T-helper 1 cell treated with Interleukin-12 subunit alpha and Interleukin-12 subunit beta and Interleukin-4 antibody, amounts not matched to agents 30 μg/mL and 1 μg/mL, for 36 hours (primary cell): ENCODE results near the gene CNN1.
"Not testable (repeated sequence)": the region's sequence is repeated elsewhere in the genome, so short reads cannot be mapped to it uniquely, and the experiment has no call there.

Experiments
- H3K27ac Mint-ChIP-seq: one replicate; pipeline ENCODE4 v1.8.0; 2021; ENCODE audit warnings: mild to moderate bottlenecking, mixed read lengths
- H3K27me3 Mint-ChIP-seq: one replicate; pipeline ENCODE4 v1.8.0; 2021; ENCODE audit warnings: low read depth, mixed read lengths
- H3K36me3 Mint-ChIP-seq: one replicate; pipeline ENCODE4 v1.8.0; 2021; ENCODE audit warnings: low read depth, mixed read lengths
- H3K4me1 Mint-ChIP-seq: one replicate; pipeline ENCODE4 v1.8.0; 2021; ENCODE audit warnings: low read depth, mixed read lengths
- H3K4me3 Mint-ChIP-seq: one replicate; pipeline ENCODE4 v1.8.0; 2021; ENCODE audit warnings: mild to moderate bottlenecking, moderate library complexity, mixed read lengths
- H3K9me3 Mint-ChIP-seq: one replicate; pipeline ENCODE4 v1.8.0; 2021; ENCODE audit warnings: mixed read lengths

CNN1 gene

GRCh38 chr19:11570039-11570462 lies 31.4 kb downstream of the CNN1 start:
- no peak overlapping the region for H3K27ac Mint-ChIP-seq
- no peaks in the 10 kb centered on the region for H3K27me3 Mint-ChIP-seq
- no peak overlapping the region for H3K4me3 Mint-ChIP-seq
- H3K36me3 Mint-ChIP-seq: no peaks in the 10 kb centered on the region
- H3K4me1 Mint-ChIP-seq: peaks cover 5% of the 10 kb centered on the region
- no peaks in the 10 kb centered on the region for H3K9me3 Mint-ChIP-seq

DNA sequence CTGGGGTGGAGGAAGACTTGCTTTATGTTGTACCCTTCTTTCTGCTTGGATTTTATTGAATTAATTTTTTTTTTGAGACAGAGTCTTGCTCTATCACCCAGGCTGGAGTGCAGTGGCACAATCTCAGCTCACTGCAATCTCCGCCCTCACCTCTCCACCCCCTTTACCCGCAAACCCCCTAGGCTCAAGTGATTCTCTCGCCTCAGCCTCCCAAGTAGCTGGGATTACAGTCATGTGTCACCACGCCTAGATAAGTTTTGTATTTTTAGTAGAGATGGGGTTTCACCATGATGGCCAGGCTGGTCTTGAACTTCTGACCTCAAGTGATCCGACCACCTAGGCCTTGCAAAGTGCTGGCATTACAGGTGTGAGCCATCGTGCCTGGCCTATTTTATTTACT lies 34.7 kb downstream of the CNN1 start:
- not testable (repeated sequence) for H3K27ac Mint-ChIP-seq, H3K4me1 Mint-ChIP-seq, H3K4me3 Mint-ChIP-seq, H3K9me3 Mint-ChIP-seq, H3K36me3 Mint-ChIP-seq, H3K27me3 Mint-ChIP-seq

DNA sequence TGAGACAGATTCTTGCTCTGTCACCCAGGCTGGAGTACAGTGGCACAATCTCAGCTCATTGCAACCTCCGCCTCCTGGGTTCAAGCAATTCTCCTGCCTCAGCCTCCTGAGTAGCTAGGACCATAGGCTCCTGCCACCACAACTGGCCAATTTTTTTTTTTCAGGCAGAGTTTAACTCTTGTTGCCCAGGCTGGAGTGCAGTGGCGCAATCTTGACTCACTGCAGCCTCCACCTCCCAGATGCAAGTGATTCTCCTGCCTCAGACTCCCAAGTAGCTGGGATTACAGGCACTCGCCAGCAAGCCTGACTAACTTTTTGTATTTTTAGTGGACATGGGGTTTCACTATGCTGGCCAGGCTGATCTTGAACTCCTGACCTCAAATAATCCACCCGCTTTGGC lies 35.1 kb downstream of the CNN1 start:
- H3K27ac Mint-ChIP-seq, H3K4me1 Mint-ChIP-seq: not testable (repeated sequence)

GRCh38 chr19:11574689-11575088 lies 36.0 kb downstream of the CNN1 start:
- Mint-ChIP-seq H3K27ac (no peak overlapping the region), H3K27me3 (no peaks in the 10 kb centered on the region), H3K36me3 (peaks cover 4% of the 10 kb centered on the region), H3K9me3 (no peaks in the 10 kb centered on the region), H3K4me1 (peaks cover 6% of the 10 kb centered on the region), H3K4me3 (no peak overlapping the region)

More for the DNA sequence above, 35.1 kb downstream of the CNN1 start:
- H3K36me3 Mint-ChIP-seq, H3K9me3 Mint-ChIP-seq, H3K4me3 Mint-ChIP-seq, H3K27me3 Mint-ChIP-seq: not testable (repeated sequence)

GRCh38 chr19:11576227-11576626 lies 37.6 kb downstream of the CNN1 start:
- Mint-ChIP-seq H3K4me3 (no peak overlapping the region), H3K27me3 (no peaks in the 10 kb centered on the region), H3K4me1 (peaks cover 11% of the 10 kb centered on the region), H3K27ac (no peak overlapping the region), H3K36me3 (peaks cover 4% of the 10 kb centered on the region), H3K9me3 (no peaks in the 10 kb centered on the region)

- H3K36me3 Mint-ChIP-seq: peaks cover 4% of the 10 kb centered on the region
- no peak within 1 kb of the TSS for H3K27ac Mint-ChIP-seq
- H3K4me1 Mint-ChIP-seq: peaks cover 15% of the 10 kb centered on the region
Observed at GRCh38 chr19:11577451-11578257, 39.0 kb downstream of the CNN1 start, which contains the start of gene ACP5. Gene ACP5 (minus strand): TSS chr19:11577645. CDS start chr19:11577317, 328 bp downstream.

DNA sequence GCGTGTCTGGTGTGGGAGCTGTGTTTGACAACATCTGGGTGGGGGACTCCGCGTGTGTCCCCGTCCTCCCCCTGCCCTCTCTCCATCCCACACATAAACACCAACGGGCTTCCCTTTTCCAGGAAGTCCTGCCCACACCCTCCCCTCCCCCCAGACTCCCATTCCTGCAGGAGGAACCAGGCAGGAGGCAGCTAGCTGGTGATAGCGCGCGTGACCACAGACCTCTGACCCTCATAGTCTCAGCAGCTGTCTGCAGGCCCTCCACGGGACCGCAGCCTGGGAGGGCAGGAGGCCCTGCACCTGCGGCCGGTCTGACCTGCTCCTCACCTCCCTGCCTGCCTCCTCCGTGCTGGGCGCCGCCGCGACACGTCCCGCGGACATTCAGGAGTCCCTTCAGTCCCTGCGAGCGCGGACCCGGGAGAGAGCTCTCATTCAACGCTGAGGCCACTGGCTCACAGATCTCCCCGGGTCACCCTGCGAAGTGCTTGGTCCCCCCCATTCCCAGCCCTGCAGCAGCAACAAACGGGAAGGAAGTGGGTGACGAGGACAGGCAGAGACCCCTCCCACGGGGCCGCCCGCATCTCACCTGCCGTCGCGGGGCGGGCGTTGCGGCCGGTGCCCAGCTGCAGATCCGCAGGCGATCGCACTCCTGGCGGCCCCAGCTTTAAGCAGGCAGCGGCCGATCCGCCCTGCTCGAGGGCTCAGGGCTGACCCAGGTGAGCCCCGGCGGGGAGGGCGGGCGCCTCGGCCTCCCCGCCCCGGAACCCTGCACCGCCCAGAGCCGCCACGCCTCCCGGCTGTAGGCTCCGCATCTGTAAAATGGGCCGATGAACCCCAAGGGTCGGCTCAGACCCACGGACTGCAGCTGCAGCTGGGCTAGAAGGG lies 39.8 kb downstream of the CNN1 start:
- Mint-ChIP-seq H3K4me3 (peak overlapping the region; percentile 81), H3K9me3 (no peaks in the 10 kb centered on the region), H3K4me1 (peaks cover 17% of the 10 kb centered on the region), H3K27ac (no peak overlapping the region), H3K36me3 (peaks cover 4% of the 10 kb centered on the region), H3K27me3 (no peaks in the 10 kb centered on the region)

More at GRCh38 chr19:11577451-11578257, 39.0 kb downstream of the CNN1 start, which contains the start of gene ACP5:
- no peaks in the 10 kb centered on the region for H3K27me3 Mint-ChIP-seq
- no peaks in the 10 kb centered on the region for H3K9me3 Mint-ChIP-seq
- peak within 1 kb of the TSS; percentile 75 for H3K4me3 Mint-ChIP-seq

GRCh38 chr19:11580116-11580515 lies 41.5 kb downstream of the CNN1 start:
- no peak overlapping the region for H3K27ac Mint-ChIP-seq
- H3K4me3 Mint-ChIP-seq: no peak overlapping the region
- H3K9me3 Mint-ChIP-seq: no peaks in the 10 kb centered on the region
- no peaks in the 10 kb centered on the region for H3K27me3 Mint-ChIP-seq
- H3K4me1 Mint-ChIP-seq: peaks cover 17% of the 10 kb centered on the region
- peaks cover 4% of the 10 kb centered on the region for H3K36me3 Mint-ChIP-seq

- H3K4me3 Mint-ChIP-seq: peak overlapping the region; percentile 76
- no peaks in the 10 kb centered on the region for H3K9me3 Mint-ChIP-seq
- peak overlapping the region; percentile 89 for H3K27ac Mint-ChIP-seq
- no peaks in the 10 kb centered on the region for H3K36me3 Mint-ChIP-seq
- no peaks in the 10 kb centered on the region for H3K27me3 Mint-ChIP-seq
- H3K4me1 Mint-ChIP-seq: peaks cover 17% of the 10 kb centered on the region
Observed at GRCh38 chr19:11581740-11582139, 43.1 kb downstream of the CNN1 start.

GRCh38 chr19:11586331-11586730 lies 47.7 kb downstream of the CNN1 start:
- no peak overlapping the region for H3K27ac Mint-ChIP-seq
- no peak overlapping the region for H3K4me3 Mint-ChIP-seq
- peaks cover 3% of the 10 kb centered on the region for H3K27me3 Mint-ChIP-seq
- peaks cover 11% of the 10 kb centered on the region for H3K4me1 Mint-ChIP-seq
- no peaks in the 10 kb centered on the region for H3K36me3 Mint-ChIP-seq
- no peaks in the 10 kb centered on the region for H3K9me3 Mint-ChIP-seq

DNA sequence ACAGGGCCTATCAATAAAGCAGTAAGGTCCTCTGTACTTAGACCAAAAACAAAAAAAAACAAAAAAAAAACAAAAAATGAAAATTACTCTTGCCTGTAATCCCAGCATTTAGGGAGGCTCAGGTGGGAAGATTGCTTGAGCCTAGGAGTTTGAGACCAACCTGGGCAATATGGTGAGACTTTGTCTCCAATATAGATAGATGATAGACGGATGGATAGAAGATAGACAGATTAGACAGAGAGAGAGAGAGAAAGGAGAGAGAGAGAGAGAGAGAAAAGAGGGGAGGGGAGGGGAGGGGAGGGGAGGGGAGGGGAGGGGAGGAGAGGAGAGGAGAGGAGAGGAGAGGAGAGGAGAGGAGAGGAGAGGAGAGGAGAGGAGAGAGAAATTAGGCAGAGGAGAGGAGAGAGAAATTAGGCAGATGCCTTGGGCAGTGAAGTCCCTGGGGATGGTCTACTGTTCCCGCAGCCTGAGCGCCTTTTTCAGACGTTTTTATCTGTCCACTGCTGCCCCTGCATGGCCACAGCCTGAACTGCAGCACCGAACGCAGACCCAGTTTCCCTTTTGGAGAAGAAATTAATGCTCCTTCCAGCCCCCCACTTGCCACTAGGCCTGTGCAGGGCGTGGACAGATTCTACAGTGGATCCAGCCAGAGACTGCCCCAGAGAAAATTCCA lies 48.8 kb downstream of the CNN1 start:
- Mint-ChIP-seq H3K27ac (no peak overlapping the region), H3K4me3 (no peak overlapping the region), H3K9me3 (no peaks in the 10 kb centered on the region), H3K27me3 (peaks cover 3% of the 10 kb centered on the region), H3K36me3 (no peaks in the 10 kb centered on the region), H3K4me1 (peaks cover 7% of the 10 kb centered on the region)

DNA sequence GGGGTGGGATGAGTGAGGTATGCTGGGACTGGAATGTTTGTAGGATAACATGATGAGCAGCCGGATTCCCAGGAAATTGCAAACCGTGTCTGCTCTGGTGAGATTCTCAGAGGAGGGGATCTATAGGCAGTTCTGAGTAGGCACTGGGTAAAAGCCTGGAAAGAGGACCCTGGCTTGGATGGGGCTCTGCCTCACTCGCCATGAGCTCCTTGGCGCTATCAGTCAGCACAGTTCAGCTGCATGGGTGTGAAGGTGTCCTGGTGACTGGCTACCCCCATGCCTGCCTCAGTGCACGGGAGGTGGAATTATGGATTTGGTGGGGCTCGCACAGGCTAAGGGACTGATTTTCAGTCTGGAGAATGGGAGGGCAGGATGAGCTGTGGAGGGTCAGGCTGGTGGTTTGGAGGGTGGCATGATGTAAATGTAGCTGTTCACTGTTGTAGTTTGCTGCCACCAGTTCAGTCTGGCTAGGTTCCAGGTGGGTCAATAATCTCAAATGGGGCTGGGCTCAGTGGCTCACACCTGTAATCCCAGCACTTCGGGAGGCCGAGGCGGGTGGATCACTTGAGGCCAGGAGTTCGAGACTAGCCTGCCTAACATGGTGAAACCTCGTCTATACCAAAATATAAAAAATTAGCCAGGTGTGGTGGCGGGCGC lies 49.5 kb downstream of the CNN1 start:
- Mint-ChIP-seq H3K4me3 (no peak overlapping the region), H3K27ac (no peak overlapping the region), H3K4me1 (peaks cover 7% of the 10 kb centered on the region), H3K27me3 (peaks cover 3% of the 10 kb centered on the region), H3K9me3 (no peaks in the 10 kb centered on the region), H3K36me3 (no peaks in the 10 kb centered on the region)

- peaks cover 8% of the 10 kb centered on the region for H3K4me1 Mint-ChIP-seq
- no peak overlapping the region for H3K4me3 Mint-ChIP-seq
- no peak overlapping the region for H3K27ac Mint-ChIP-seq
- peaks cover 3% of the 10 kb centered on the region for H3K36me3 Mint-ChIP-seq
- no peaks in the 10 kb centered on the region for H3K9me3 Mint-ChIP-seq
- H3K27me3 Mint-ChIP-seq: no peaks in the 10 kb centered on the region
Observed at GRCh38 chr19:11594084-11594483, 55.4 kb downstream of the CNN1 start.

GRCh38 chr19:11596156-11596555 lies 57.5 kb downstream of the CNN1 start:
- Mint-ChIP-seq H3K4me3 (peak overlapping the region; percentile 2), H3K27ac (peak overlapping the region; percentile 82), H3K27me3 (no peaks in the 10 kb centered on the region), H3K9me3 (peaks cover 9% of the 10 kb centered on the region), H3K36me3 (peaks cover 7% of the 10 kb centered on the region), H3K4me1 (peaks cover 8% of the 10 kb centered on the region)
